Measurements from ENCODE around the gene ASIC5.

Gene ASIC5

GRCh38 chr4:155795991-155796390 lies 70.1 kb downstream of the ASIC5 start:
- DNase-seq (ENCODE audit: insufficient read length): no peak
- no peak for TF ChIP-seq TAF1 (IDR thresholded peaks at IDR 0.05; ENCODE audit: borderline replicate concordance, low read depth, low read length)
- TF ChIP-seq POLR2AphosphoS5 (IDR thresholded peaks at IDR 0.05; ENCODE audit: low read depth, low read length): no peak
- TF ChIP-seq POLR2A (IDR thresholded peaks at IDR 0.05; ENCODE audit: low read depth, low read length): no peak
- peak; percentile 67 for FAIRE-seq

- TF ChIP-seq POLR2A (IDR thresholded peaks at IDR 0.05; ENCODE audit: low read depth, low read length) (no peak), TAF1 (IDR thresholded peaks at IDR 0.05; ENCODE audit: borderline replicate concordance, low read depth, low read length) (no peak), POLR2AphosphoS5 (IDR thresholded peaks at IDR 0.05; ENCODE audit: low read depth, low read length) (no peak)
- DNase-seq (ENCODE audit: insufficient read length) (no peak), FAIRE-seq (no peak)
Measured at GRCh38 chr4:155794589-155795236, 71.4 kb downstream of the ASIC5 start.

GRCh38 chr4:155789982-155790381 lies 76.1 kb downstream of the ASIC5 start:
- DNase-seq (ENCODE audit: insufficient read length): no peak
- no peak for FAIRE-seq
- TF ChIP-seq POLR2A (IDR thresholded peaks at IDR 0.05; ENCODE audit: low read depth, low read length): no peak
- no peak for TF ChIP-seq POLR2AphosphoS5 (IDR thresholded peaks at IDR 0.05; ENCODE audit: low read depth, low read length)
- no peak for TF ChIP-seq TAF1 (IDR thresholded peaks at IDR 0.05; ENCODE audit: borderline replicate concordance, low read depth, low read length)

GRCh38 chr4:155789391-155789790 lies 76.7 kb downstream of the ASIC5 start:
- no peak for TF ChIP-seq TAF1 (IDR thresholded peaks at IDR 0.05; ENCODE audit: borderline replicate concordance, low read depth, low read length)
- TF ChIP-seq POLR2AphosphoS5 (IDR thresholded peaks at IDR 0.05; ENCODE audit: low read depth, low read length): no peak
- TF ChIP-seq POLR2A (IDR thresholded peaks at IDR 0.05; ENCODE audit: low read depth, low read length): no peak
- no peak for DNase-seq (ENCODE audit: insufficient read length)
- FAIRE-seq: no peak

GRCh38 chr4:155787113-155787710 lies 78.9 kb downstream of the ASIC5 start:
- DNase-seq (ENCODE audit: insufficient read length) (no peak), FAIRE-seq (peak; percentile 92)
- TF ChIP-seq POLR2AphosphoS5 (IDR thresholded peaks at IDR 0.05; ENCODE audit: low read depth, low read length) (no peak), POLR2A (IDR thresholded peaks at IDR 0.05; ENCODE audit: low read depth, low read length) (no peak), TAF1 (IDR thresholded peaks at IDR 0.05; ENCODE audit: borderline replicate concordance, low read depth, low read length) (no peak)

GRCh38 chr4:155785828-155786227 lies 80.2 kb downstream of the ASIC5 start:
- TF ChIP-seq POLR2A (IDR thresholded peaks at IDR 0.05; ENCODE audit: low read depth, low read length) (no peak), TAF1 (IDR thresholded peaks at IDR 0.05; ENCODE audit: borderline replicate concordance, low read depth, low read length) (no peak), POLR2AphosphoS5 (IDR thresholded peaks at IDR 0.05; ENCODE audit: low read depth, low read length) (no peak)
- FAIRE-seq (peak; percentile 36), DNase-seq (ENCODE audit: insufficient read length) (no peak)

GRCh38 chr4:155784637-155785036 lies 81.4 kb downstream of the ASIC5 start:
- TF ChIP-seq TAF1 (IDR thresholded peaks at IDR 0.05; ENCODE audit: borderline replicate concordance, low read depth, low read length): no peak
- no peak for TF ChIP-seq POLR2A (IDR thresholded peaks at IDR 0.05; ENCODE audit: low read depth, low read length)
- TF ChIP-seq POLR2AphosphoS5 (IDR thresholded peaks at IDR 0.05; ENCODE audit: low read depth, low read length): no peak
- no peak for FAIRE-seq
- DNase-seq (ENCODE audit: insufficient read length): no peak

- TF ChIP-seq POLR2A (IDR thresholded peaks at IDR 0.05; ENCODE audit: low read depth, low read length) (no peak), TAF1 (IDR thresholded peaks at IDR 0.05; ENCODE audit: borderline replicate concordance, low read depth, low read length) (no peak), POLR2AphosphoS5 (IDR thresholded peaks at IDR 0.05; ENCODE audit: low read depth, low read length) (no peak)
- no peak for FAIRE-seq
- DNase-seq (ENCODE audit: insufficient read length): no peak
Measured at GRCh38 chr4:155781249-155781831, 84.7 kb downstream of the ASIC5 start.

- DNase-seq (ENCODE audit: insufficient read length) (no peak), FAIRE-seq (no peak)
- TF ChIP-seq POLR2A (IDR thresholded peaks at IDR 0.05; ENCODE audit: low read depth, low read length) (no peak), TAF1 (IDR thresholded peaks at IDR 0.05; ENCODE audit: borderline replicate concordance, low read depth, low read length) (no peak), POLR2AphosphoS5 (IDR thresholded peaks at IDR 0.05; ENCODE audit: low read depth, low read length) (no peak)
Measured at GRCh38 chr4:155780775-155781174, 85.3 kb downstream of the ASIC5 start.
